D721Med (cell line): ENCODE data around the gene RPL41.
"Not testable (repeated sequence)": the region's sequence is repeated elsewhere in the genome, so short reads cannot be mapped to it uniquely, and the experiment has no call there.

Source experiments
- DNase-seq: peaks from one replicate; pipeline ENCODE4 v3.0.0; 2011; ENCODE audit warnings: low spot score; ENCODE audit not compliant: insufficient read length
- FAIRE-seq: peaks from 2 replicates; lab custom pipeline; 2011; peaks lifted over from hg19 to GRCh38; lab: Jason Lieb, UNC
- CTCF ChIP-seq: IDR thresholded peaks from 2 replicates; pipeline ENCODE4 v1.5.1; 2012; ENCODE audit warnings: mild to moderate bottlenecking, control low read depth; ENCODE audit not compliant: insufficient read depth; ENCODE audit errors: missing control alignments

RPL41 gene

GRCh38 chr12:56110571-56110970 is 5.9 kb upstream of the RPL41 start:
- no peak for TF ChIP-seq CTCF
- FAIRE-seq (no peak), DNase-seq (no peak)

GRCh38 chr12:56114084-56114483 is 2.3 kb upstream of the RPL41 start:
- DNase-seq, result no peak
- FAIRE-seq, result no peak
- no peak for TF ChIP-seq CTCF

GRCh38 chr12:56115329-56115728 is 1.1 kb upstream of the RPL41 start:
- TF ChIP-seq CTCF, result no peak
- FAIRE-seq, result no peak
- no peak for DNase-seq

- DNase-seq, FAIRE-seq: not testable (repeated sequence)
Measured at GRCh38 chr12:56117082-56117706, 761 bp downstream of the RPL41 start.

GRCh38 chr12:56117778-56118687 is 1.6 kb downstream of the RPL41 start, which contains the start of gene ZC3H10:
Gene ZC3H10 (plus strand): TSS chr12:56118266. CDS start chr12:56120563, 2,297 bp downstream.
- peak; percentile 58 for DNase-seq
- FAIRE-seq, result peak; percentile 35
- peak; percentile 46 for TF ChIP-seq CTCF

GRCh38 chr12:56118688-56119357 is 2.4 kb downstream of the RPL41 start:
- TF ChIP-seq CTCF, result no peak
- DNase-seq (no peak), FAIRE-seq (no peak)

GRCh38 chr12:56119361-56119796 is 2.9 kb downstream of the RPL41 start:
- DNase-seq (peak; percentile 81), FAIRE-seq (no peak)
- peak; percentile 86 for TF ChIP-seq CTCF
